Adipocyte (in vitro differentiated cells): Measurements from ENCODE around the gene FAM149B1.

Experiments used
- DNase-seq: peaks from one replicate; pipeline ENCODE4 v3.0.0-alpha.2; 2015; ENCODE audit warnings: low read depth
- H3K27me3 ChIP-seq: replicated peaks from 2 replicates; pipeline ENCODE4 v1.7.0; 2013; ENCODE audit warnings: mild to moderate bottlenecking, low read length, moderate library complexity; ENCODE audit not compliant: control insufficient read depth, insufficient read depth
- H3K36me3 ChIP-seq: 2 replicates; pipeline ENCODE4 v1.7.0; 2013; ENCODE audit warnings: low read length, mild to moderate bottlenecking, moderate library complexity; ENCODE audit not compliant: control insufficient read depth, insufficient read depth, severe bottlenecking
- H3K4me1 ChIP-seq: 2 replicates; pipeline ENCODE4 v1.7.0; 2013; ENCODE audit warnings: mild to moderate bottlenecking, low read length, moderate library complexity; ENCODE audit not compliant: control insufficient read depth, insufficient read depth
- H3K4me3 ChIP-seq: 2 replicates; pipeline ENCODE4 v1.7.0; 2013; ENCODE audit warnings: mild to moderate bottlenecking, low read length, moderate library complexity
- H3K9ac ChIP-seq: 2 replicates; pipeline ENCODE4 v1.7.0; 2013; ENCODE audit warnings: mild to moderate bottlenecking, low read length, moderate library complexity
- H3K9me3 ChIP-seq: 2 replicates; pipeline ENCODE4 v1.7.0; 2013; ENCODE audit warnings: mild to moderate bottlenecking, low read length, moderate library complexity; ENCODE audit not compliant: control insufficient read depth

Gene FAM149B1

GRCh38 chr10:73293461-73293860 lies 125.5 kb downstream of the FAM149B1 start:
- no peaks in the 10 kb centered on the region for H3K27me3 ChIP-seq
- H3K4me1 ChIP-seq, result no peaks in the 10 kb centered on the region
- H3K9ac ChIP-seq, result no peak overlapping the region
- DNase-seq, result no peak
- no peak overlapping the region for H3K4me3 ChIP-seq
- peaks cover 5% of the 10 kb centered on the region for H3K9me3 ChIP-seq
- peaks cover 7% of the 10 kb centered on the region for H3K36me3 ChIP-seq
